ENCODE measurements around the gene ISLR.

Gene ISLR

DNA sequence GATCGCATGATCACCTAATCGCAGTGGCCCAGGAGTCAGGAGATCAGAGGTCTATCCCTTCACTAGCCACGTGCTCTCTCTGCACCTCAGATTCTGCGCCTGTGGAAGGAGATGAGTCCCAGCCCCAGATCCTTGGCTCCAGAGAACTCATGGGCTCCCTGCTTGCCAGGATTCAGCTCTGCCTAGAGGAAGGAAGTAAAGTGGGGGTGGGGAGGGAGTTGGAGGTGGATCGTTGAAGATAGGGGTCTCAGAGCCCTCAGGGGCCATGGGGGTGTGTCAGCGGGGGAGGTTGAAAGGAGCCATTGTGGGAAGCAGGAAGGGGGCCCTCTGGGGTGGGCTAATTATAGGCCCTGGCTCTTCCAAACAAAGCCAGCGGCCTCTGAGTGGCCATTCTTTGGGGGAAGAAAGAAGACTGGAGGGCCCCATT, 40.4 kb downstream of the ISLR start:
- no peak for DNase-seq

DNA sequence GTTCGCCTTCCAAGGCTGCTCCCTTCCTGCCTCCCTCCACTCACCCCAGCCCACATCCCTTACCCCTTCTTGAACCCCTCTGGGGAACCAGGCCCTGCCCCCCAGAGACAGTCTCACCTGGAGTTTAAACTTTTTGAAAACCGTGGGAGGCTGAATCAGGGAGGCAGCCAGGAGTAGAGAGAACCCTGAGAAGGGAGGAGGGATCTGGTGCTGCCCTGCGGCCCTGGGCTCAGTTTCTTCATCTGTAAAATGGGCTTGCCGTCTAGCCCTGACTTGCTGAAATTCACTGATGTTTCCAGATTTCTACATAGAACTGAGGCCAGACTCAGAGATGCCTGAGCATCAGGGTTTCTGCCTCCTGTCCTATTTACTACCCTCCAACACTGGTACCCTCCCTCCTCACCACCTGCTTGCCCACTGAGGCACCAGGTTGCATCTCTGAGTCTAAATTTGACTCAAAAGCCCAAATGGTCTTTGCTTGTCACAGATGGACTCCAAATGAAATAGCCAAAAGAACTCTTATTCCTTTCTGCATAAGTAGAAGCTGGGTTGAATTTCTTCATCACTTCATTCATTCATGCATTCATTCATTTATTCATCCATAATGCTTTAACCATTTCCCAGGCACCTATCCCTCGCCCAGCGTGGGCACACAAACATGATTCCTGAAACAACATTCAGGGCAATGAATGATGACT, 41.0 kb downstream of the ISLR start:
- DNase-seq = no peak

DNA sequence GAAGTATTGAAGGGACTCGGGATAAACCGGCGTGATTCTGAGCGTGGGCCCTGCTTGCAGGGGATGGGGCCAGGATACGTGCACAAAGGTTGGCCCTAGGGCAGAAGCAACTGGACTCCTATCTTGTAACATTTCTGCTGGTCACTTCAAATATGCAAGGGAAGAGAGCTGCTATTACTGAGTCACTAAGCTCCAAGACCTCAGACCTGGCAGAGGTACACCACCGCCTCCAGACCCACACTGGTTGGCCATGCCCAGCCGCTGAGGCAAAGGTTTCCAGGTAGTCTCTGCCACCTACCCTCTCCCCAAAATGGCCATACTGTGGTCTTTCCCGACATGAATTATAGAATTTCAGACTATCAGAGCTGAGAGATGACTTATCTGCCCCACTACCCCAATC, 42.4 kb downstream of the ISLR start:
- DNase-seq = no peak

DNA sequence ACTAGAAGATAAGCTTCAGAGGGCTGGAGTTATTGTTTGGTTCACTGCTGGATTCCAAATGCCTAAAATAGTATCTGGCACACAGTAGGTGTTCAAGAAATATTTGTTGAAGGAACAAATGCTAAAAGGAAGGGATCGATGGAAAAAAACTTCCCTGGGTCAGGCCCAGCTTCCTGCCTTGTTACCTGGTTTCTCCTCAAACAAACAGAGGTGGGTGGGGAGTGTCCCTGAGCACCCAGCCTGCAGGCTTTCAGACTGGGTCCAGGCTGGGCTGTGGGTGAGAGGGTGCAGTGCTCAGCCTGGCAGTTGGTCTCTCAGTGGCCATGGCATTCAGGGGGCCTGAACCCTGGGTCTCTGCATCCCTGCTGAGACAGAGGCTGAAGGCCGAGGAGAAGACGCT, 43.4 kb downstream of the ISLR start:
- DNase-seq = no peak

DNA sequence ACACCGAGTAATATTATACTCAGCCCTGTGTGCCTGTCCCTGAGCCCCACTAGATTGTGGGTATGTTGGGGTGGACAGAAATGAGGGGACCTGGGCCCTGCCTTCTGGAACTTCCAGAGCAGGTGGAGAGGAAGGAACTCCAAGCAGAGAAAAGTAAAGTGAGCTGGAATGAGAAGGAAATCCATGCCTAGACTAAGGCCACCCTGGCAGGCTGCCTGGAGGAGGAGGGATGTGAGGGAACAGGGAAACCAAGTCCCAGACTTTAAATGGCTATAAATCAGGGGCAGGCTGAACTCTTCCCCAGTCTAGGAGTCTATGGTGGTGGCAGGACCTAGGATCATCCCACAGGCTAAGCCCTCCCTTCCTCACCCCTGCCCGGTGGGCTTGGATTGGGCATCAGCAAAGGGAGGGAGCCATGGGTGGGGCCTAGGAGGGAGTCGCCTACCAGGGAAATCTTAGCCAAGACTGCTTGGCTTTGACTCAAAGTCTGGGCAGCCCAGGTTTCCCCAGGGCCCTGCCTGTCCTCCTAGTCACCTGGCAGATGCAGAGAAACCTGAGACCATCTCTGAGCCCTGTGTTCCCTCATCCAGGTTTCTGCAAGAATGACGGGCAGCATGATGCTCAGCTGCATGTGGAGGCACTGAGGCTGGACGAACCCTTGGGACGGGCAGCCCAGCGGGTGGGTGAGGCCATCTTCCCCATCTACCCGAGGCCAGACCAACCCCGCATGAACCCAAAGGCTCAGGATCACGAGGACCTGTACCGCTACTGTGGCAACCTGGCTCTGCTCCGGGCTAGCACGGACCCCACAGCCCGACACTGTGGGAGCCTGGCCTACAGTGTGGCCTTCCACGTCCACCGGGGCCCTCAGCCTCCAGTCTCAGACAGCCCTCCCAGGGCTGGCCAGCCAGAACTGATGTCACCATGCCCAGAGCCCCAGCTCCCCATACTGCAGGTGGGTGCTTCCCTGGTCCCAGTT, 44.7 kb downstream of the ISLR start:
- no peak for DNase-seq

DNA sequence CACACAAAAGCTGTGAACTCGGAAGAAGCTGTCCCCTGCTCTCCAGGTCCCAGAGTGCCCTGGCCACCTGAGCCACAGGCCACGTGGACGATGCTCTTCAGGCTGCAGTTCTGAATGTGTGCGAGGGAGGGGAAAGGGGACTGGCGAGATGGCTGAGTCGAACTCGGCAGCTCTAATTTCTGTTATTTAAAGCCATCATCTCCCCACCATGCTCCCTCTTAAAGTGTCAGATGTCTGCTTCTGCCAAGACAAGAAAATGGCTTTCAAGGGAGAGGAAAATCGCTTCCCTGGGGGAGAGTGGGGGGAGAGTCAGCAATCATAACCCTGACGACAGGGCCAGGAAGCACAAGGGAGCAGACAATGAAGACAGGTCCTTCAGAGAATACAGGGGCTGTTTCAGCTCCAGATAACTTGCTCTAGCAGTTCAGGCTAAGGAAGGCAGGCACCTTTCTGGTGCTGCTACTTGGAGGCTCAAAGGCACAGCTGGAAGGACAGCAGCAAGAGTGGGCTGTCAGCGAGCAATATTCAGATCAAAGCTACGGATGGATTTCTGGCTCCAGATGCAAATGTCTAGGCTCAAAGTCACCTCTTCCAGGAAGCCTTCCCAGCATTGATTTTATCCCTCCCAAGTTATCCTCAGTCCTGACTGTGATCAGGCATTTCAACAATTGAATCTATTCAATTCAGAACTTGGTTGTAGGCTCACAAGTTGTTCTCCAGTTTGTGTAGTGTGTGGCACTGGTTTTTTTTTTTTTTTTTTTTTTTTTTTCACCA, 47.2 kb downstream of the ISLR start:
- no peak for DNase-seq

DNA sequence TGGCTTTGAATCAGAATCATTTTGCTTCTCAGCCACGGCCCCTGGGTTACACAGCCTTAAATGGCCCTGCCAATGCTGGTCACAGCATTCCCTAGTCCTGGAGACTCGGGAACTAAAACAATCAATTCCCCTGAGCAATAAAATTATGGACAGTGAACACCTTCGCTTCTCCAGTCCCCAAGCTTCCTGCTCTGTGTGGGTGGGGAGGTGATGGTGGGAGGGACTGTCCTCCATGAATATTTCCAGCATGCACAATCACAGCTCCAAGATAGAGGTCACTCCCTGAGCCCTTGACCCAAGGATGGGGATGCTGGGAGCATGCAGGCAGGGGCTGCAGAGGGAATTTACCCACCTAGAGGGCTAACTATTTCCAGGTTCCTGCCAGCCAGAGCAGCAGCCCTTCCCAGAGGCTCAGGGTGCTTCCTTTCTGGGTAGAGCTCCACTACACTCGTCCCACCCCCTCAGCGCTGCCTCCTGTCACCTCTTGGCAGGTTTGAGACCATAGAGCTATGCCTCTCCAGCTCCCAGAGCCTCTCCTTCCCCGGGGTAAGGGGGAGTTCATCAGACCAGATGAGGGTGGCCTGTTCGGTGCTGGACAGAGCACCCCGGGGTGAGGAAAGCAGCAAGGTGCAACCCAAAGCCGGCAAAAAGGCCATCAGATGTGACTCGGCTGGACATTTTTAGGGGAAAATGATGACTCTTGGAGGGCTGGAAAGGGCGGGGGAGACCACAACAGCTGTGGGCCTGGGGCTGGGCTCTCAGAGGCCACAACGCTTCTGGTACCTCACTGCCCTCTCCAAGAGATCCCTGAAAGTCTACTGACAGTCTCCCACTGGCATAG, 48.1 kb downstream of the ISLR start:
- no peak for DNase-seq

DNA sequence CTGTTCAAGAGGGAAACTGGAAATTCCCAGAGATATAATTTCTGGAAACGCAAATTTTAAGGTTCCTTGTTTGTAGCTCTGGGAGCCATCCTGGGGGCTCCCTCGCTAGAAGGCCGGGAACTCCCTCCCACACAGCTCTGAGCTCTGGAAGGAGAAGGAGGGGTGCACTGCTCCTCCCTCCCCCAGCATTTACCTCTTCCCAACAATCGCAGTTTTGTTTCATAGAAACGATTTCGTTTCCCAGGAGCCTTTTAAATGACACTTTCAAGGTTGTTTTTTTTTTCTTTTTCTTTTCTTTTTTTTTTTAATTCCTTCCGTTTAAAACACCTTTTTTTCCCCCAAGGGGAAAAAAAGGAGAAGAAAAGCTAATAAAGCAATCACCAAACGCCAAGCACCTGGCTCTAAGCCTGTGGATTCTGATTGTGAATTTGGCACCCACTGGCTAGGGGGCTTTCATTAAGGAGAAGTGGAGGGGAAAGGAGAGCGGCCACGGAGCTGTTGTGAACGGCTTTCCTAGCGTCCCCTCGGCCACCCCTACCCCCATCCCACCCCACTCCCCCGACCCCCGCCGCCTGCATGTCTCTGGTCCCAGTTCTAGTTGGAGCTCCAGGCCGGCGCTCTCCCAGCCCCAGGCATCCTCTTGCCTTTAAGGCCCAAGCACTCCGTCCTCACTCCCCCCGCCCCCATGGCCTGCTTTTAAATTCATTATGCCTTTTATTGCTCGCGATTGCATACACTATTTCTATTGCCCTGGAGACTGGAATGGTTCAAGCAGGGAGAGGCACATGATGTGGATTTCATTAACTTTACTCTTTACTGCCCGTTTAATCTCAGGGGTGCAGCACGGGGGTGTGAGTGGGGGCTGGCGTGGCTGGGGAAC, 49.0 kb downstream of the ISLR start:
- DNase-seq = no peak

DNA sequence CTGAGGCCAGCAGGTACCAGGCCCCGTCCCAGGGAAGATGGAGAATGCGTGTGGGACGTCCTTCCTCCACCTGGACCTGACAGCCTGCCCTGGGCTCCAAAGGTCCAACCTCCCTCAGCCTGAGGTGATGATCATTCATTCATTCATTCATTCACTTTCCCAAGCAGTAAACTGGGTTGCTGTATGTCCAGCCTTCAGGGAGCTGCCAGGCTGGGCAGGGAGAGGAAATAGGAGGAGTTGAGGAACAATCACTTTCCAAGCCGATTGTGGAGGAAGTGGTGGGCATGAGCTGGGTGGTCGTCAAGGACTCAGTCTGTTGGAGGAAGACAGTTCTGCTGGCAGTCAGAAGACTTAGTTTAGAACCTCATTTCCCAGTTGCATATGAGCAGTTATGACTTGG, 52.4 kb downstream of the ISLR start:
- no peak for DNase-seq
